ENCODE data around the gene CRNN. TPM values are rescaled to one million over a fixed set of nuclear protein-coding genes. Genes with fewer than 3 reads are reported as not detected.

CRNN gene
- total RNA-seq, 1 donor, result not detected

GRCh38 chr1:152410028-152410427, 4.0 kb downstream of the CRNN start:
- TF ChIP-seq CTCF (IDR thresholded peaks at IDR 0.05; ENCODE audit: insufficient read depth, low read length), result no peak
- no peak overlapping the region for H3K4me3 ChIP-seq (ENCODE audit: low read depth, low read length)
- no peak for DNase-seq (ENCODE audit: low read depth)

GRCh38 chr1:152408664-152409063, 5.4 kb downstream of the CRNN start:
- H3K4me3 ChIP-seq (ENCODE audit: low read depth, low read length), result no peak overlapping the region
- no peak for DNase-seq (ENCODE audit: low read depth)
- no peak for TF ChIP-seq CTCF (IDR thresholded peaks at IDR 0.05; ENCODE audit: insufficient read depth, low read length)

- no peak overlapping the region for H3K4me3 ChIP-seq (ENCODE audit: low read depth, low read length)
- DNase-seq (ENCODE audit: low read depth), result peak; percentile 22
- TF ChIP-seq CTCF (IDR thresholded peaks at IDR 0.05; ENCODE audit: insufficient read depth, low read length), result peak; percentile 41
Observed at GRCh38 chr1:152398812-152399698, 15.0 kb downstream of the CRNN start.

GRCh38 chr1:152397474-152397873, 16.6 kb downstream of the CRNN start:
- H3K4me3 ChIP-seq (ENCODE audit: low read depth, low read length), result no peak overlapping the region
- no peak for TF ChIP-seq CTCF (IDR thresholded peaks at IDR 0.05; ENCODE audit: insufficient read depth, low read length)
- no peak for DNase-seq (ENCODE audit: low read depth)

GRCh38 chr1:152394151-152394550, 19.9 kb downstream of the CRNN start:
- DNase-seq (ENCODE audit: low read depth), result no peak
- no peak overlapping the region for H3K4me3 ChIP-seq (ENCODE audit: low read depth, low read length)
- no peak for TF ChIP-seq CTCF (IDR thresholded peaks at IDR 0.05; ENCODE audit: insufficient read depth, low read length)

- no peak for DNase-seq (ENCODE audit: low read depth)
- TF ChIP-seq CTCF (IDR thresholded peaks at IDR 0.05; ENCODE audit: insufficient read depth, low read length), result no peak
- no peak overlapping the region for H3K4me3 ChIP-seq (ENCODE audit: low read depth, low read length)
Observed at GRCh38 chr1:152392909-152393308, 21.2 kb downstream of the CRNN start.
